GM06990 (cell line): ENCODE results near the gene TBX3.

Experiments used
- DNase-seq: peaks from one replicate; pipeline ENCODE4 v3.0.0-alpha.2; 2011; ENCODE audit not compliant: insufficient read length; ENCODE audit errors: extremely low read depth
- H3K27me3 ChIP-seq: replicated peaks from 2 replicates; pipeline ENCODE4 v1.6.0; 2011; ENCODE audit warnings: low read length; ENCODE audit not compliant: control insufficient read depth, insufficient read depth
- H3K36me3 ChIP-seq: 2 replicates; pipeline ENCODE4 v1.5.1; 2011; ENCODE audit warnings: low read length; ENCODE audit not compliant: control insufficient read depth, insufficient read depth
- H3K4me3 ChIP-seq: replicated peaks from 2 replicates; pipeline ENCODE4 v1.5.1; 2011; ENCODE audit warnings: low read depth, mild to moderate bottlenecking, control low read depth, low read length
- TF ChIP-seq, protein P1 (sequence below): IDR thresholded peaks from 2 replicates; pipeline ENCODE4 v1.5.1; 2011; ENCODE audit warnings: low read length, control low read depth, mild to moderate bottlenecking, inconsistent platforms; ENCODE audit not compliant: insufficient read depth, poor library complexity, severe bottlenecking

The TBX3 gene

GRCh38 chr12:114703060-114703493, 19.1 kb upstream of the TBX3 start:
- H3K4me3 ChIP-seq: no peak overlapping the region
- H3K27me3 ChIP-seq: no peaks in the 10 kb centered on the region; the same call in none of the 2 replicates
- TF ChIP-seq, protein P1, sequence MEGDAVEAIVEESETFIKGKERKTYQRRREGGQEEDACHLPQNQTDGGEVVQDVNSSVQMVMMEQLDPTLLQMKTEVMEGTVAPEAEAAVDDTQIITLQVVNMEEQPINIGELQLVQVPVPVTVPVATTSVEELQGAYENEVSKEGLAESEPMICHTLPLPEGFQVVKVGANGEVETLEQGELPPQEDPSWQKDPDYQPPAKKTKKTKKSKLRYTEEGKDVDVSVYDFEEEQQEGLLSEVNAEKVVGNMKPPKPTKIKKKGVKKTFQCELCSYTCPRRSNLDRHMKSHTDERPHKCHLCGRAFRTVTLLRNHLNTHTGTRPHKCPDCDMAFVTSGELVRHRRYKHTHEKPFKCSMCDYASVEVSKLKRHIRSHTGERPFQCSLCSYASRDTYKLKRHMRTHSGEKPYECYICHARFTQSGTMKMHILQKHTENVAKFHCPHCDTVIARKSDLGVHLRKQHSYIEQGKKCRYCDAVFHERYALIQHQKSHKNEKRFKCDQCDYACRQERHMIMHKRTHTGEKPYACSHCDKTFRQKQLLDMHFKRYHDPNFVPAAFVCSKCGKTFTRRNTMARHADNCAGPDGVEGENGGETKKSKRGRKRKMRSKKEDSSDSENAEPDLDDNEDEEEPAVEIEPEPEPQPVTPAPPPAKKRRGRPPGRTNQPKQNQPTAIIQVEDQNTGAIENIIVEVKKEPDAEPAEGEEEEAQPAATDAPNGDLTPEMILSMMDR: no peak
- H3K36me3 ChIP-seq: no peaks in the 10 kb centered on the region
- DNase-seq: no peak

DNA sequence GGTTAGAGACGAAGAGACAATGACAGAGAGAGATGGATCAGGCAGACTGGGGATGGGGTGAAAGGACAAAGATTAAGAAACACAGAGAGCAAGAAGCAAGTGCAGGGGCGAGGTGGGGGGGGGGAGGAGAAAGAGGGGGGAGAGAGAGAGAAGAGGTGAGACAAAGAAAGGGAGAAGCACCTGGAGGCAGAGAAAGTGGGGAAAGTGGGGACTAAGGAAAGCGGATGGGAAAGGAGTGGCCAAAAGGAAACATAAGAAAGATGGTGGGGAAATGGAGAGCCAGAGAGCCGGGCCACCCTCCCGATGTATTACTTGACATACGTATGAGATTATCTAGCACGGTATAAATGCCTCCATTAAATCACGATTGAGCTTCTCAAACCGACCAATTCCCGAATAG, 18.5 kb upstream of the TBX3 start:
- H3K27me3 ChIP-seq: no peaks in the 10 kb centered on the region; the same call in none of the 2 replicates
- no peaks in the 10 kb centered on the region for H3K36me3 ChIP-seq
- TF ChIP-seq, protein P1: no peak
- H3K4me3 ChIP-seq: no peak overlapping the region
- DNase-seq: no peak

DNA sequence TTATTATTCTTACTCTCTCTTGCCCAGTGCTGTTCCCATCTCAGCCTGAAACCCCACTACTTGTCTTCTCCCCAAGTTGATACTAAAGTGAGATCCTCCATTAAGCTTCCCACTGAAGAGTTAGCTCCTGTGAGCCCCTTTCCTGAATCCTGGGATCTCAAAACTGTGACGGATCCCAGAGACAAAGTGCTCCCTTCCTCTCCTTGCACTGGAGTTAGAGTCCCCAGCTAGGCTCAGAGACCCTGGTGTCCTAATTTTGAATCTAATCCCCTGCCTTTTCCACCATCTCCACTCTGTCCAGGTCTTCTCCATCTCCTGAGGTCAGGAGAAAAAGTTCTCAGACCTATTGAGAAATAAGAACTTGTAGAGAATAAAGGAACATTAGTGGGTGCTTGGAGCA, 17.6 kb upstream of the TBX3 start:
- H3K27me3 ChIP-seq: no peaks in the 10 kb centered on the region; the same call in none of the 2 replicates
- no peak overlapping the region for H3K4me3 ChIP-seq
- H3K36me3 ChIP-seq: no peaks in the 10 kb centered on the region
- DNase-seq: no peak
- TF ChIP-seq, protein P1: no peak

DNA sequence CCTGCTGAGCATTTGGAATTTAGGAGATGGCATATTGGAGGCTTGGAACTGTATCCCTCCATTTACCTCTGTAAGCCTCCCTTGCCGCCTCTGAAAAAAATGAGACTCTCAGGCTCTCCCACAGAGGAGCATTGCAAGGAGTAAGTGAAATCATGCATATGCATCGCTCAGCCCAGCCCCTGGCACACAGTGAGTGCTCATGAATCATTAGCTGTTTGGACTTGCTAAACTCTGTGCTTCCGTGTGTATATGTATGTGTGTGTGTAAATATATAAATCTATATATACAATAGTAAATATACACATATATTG, 17.1 kb upstream of the TBX3 start:
- Histone ChIP-seq H3K27me3 (no peaks in the 10 kb centered on the region; the same call in none of the 2 replicates), H3K4me3 (no peak overlapping the region), H3K36me3 (no peaks in the 10 kb centered on the region)
- DNase-seq: no peak
- TF ChIP-seq, protein P1: no peak

DNA sequence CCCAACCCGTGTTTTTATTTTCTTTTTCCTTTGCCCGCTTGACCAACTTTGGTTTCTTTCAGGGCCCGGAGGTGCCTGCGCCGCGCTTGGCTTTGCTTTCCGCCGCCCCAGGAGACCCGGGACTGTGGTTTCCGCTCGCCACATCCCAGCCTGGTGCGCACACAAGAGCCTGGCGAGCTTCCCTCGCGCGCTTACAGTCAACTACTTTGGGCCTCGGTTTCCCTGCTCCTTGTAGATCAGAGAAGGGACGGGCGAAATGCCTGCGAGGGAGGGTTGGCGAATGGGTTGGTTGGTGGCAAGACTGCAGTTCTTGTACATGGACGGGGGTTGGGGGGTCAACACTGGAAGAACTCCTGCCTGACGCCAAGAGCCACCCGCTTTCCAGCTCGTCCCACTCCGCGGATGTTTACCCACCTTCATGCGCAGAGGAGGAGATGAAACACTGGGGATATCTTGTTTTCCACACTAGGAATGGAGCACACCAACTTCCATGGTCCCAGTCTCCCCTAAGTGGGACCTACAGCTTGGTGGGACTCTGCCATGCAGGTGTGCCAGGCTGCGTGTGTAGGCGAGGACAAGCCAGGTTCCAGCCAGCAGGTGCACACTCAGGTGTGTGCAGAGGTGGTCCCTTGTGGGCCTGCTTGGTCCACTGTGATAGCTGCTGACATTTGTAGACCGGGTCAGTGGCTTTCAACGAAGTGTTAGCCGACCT, 16.6 kb upstream of the TBX3 start:
- no peaks in the 10 kb centered on the region; the same call in none of the 2 replicates for H3K27me3 ChIP-seq
- TF ChIP-seq, protein P1: no peak
- no peaks in the 10 kb centered on the region for H3K36me3 ChIP-seq
- no peak for DNase-seq
- no peak overlapping the region for H3K4me3 ChIP-seq

GRCh38 chr12:114698566-114699163, 14.7 kb upstream of the TBX3 start:
- TF ChIP-seq, protein P1: no peak
- H3K27me3 ChIP-seq: no peaks in the 10 kb centered on the region; the same call in none of the 2 replicates
- no peak for DNase-seq
- no peak overlapping the region for H3K4me3 ChIP-seq
- no peaks in the 10 kb centered on the region for H3K36me3 ChIP-seq
